ENCODE data around the gene GULP1. TPM values are rescaled to one million over a fixed set of nuclear protein-coding genes. Genes with fewer than 3 reads are reported as not detected.

Gene GULP1
- total RNA-seq, 4 donors from 2014 or later, result 43.3 to 64.8 (median 50.3) TPM

GRCh38 chr2:188291142-188291616, 495 bp upstream of the GULP1 start:
- Histone ChIP-seq H3K36me3 (no peaks in the 10 kb centered on the region), H3K4me3 (peak overlapping the region; percentile 60 to 82), H3K9me3 (no peaks in the 10 kb centered on the region), H3K27me3 (no peaks in the 10 kb centered on the region), H3K27ac (peak overlapping the region; percentile 81 to 96 (median 90)), H3K4me1 (peaks cover 0 to 43% (median 7%) of the 10 kb centered on the region in 3 donors)
- no peak for TF ChIP-seq POLR2AphosphoS5 (IDR thresholded peaks at IDR 0.05)
- no peak for TF ChIP-seq CTCF (IDR thresholded peaks at IDR 0.05)
- WGBS, 2 donors (ENCODE audit: low coverage in 1 of 2), result 2 to 5% methylated on average over 12 of the region's 12 CpGs
- ATAC-seq, result peak; percentile 42

GRCh38 chr2:188292348-188293239, 920 bp downstream of the GULP1 start:
- Histone ChIP-seq H3K4me1 (peaks cover 0 to 44% (median 7%) of the 10 kb centered on the region in 3 donors), H3K27ac (peak overlapping the region; percentile 81 to 96 (median 90)), H3K36me3 (no peaks in the 10 kb centered on the region), H3K27me3 (no peaks in the 10 kb centered on the region), H3K9me3 (no peaks in the 10 kb centered on the region), H3K4me3 (peak overlapping the region; percentile 60 to 82)
- 0% methylated on average over 10 to 27 of the region's 54 CpGs for WGBS, 2 donors (ENCODE audit: low coverage in 1 of 2)
- peak; percentile 60 for TF ChIP-seq POLR2AphosphoS5 (IDR thresholded peaks at IDR 0.05)
- TF ChIP-seq POLR2A (IDR thresholded peaks at IDR 0.05), result peak; percentile 43 to 44
- TF ChIP-seq EP300 (IDR thresholded peaks at IDR 0.05), result no peak
- TF ChIP-seq CTCF (IDR thresholded peaks at IDR 0.05), result no peak
- peak; percentile 78 for ATAC-seq

GRCh38 chr2:188293601-188294351, 2.1 kb downstream of the GULP1 start:
- H3K27ac ChIP-seq, result peak overlapping the region; percentile 81 to 96 (median 90)
- H3K36me3 ChIP-seq, result no peaks in the 10 kb centered on the region
- ATAC-seq, result no peak
- WGBS, 2 donors (ENCODE audit: low coverage in 1 of 2), result 8 to 12% methylated on average over 9 to 10 of the region's 10 CpGs
- H3K4me1 ChIP-seq, result peaks cover 0 to 44% (median 7%) of the 10 kb centered on the region in 3 donors
- no peaks in the 10 kb centered on the region for H3K27me3 ChIP-seq
- TF ChIP-seq EP300 (IDR thresholded peaks at IDR 0.05) (no peak), POLR2AphosphoS5 (IDR thresholded peaks at IDR 0.05) (peak; percentile 17)
- peak overlapping the region; percentile 60 to 82 for H3K4me3 ChIP-seq
- H3K9me3 ChIP-seq, result no peaks in the 10 kb centered on the region

GRCh38 chr2:188294352-188294926, 2.8 kb downstream of the GULP1 start:
- Histone ChIP-seq H3K4me1 (peaks cover 0 to 44% (median 7%) of the 10 kb centered on the region in 3 donors), H3K27me3 (no peaks in the 10 kb centered on the region), H3K9me3 (no peaks in the 10 kb centered on the region), H3K27ac (peak overlapping the region; percentile 81 to 96 (median 90)), H3K36me3 (no peaks in the 10 kb centered on the region), H3K4me3 (peak overlapping the region; percentile 60 to 82)
- no peak for TF ChIP-seq POLR2A (IDR thresholded peaks at IDR 0.05)
- no peak for TF ChIP-seq CTCF (IDR thresholded peaks at IDR 0.05)
- no peak for TF ChIP-seq POLR2AphosphoS5 (IDR thresholded peaks at IDR 0.05)
- TF ChIP-seq EP300 (IDR thresholded peaks at IDR 0.05), result no peak
- 0 to 9% methylated on average over 1 of the region's 1 CpG for WGBS, 2 donors (ENCODE audit: low coverage in 1 of 2)
- no peak for ATAC-seq
